ENCODE measurements around the gene TP73. TPM values are rescaled to one million over a fixed set of nuclear protein-coding genes. Genes with fewer than 3 reads are reported as not detected.

TP73 gene
- total RNA-seq, result 3.6 TPM
- long read RNA-seq, partial matches to known transcripts, result 0 of 3 reads
- long read RNA-seq, other reads (novel, unspliced or antisense), result 3 of 3 reads

DNA sequence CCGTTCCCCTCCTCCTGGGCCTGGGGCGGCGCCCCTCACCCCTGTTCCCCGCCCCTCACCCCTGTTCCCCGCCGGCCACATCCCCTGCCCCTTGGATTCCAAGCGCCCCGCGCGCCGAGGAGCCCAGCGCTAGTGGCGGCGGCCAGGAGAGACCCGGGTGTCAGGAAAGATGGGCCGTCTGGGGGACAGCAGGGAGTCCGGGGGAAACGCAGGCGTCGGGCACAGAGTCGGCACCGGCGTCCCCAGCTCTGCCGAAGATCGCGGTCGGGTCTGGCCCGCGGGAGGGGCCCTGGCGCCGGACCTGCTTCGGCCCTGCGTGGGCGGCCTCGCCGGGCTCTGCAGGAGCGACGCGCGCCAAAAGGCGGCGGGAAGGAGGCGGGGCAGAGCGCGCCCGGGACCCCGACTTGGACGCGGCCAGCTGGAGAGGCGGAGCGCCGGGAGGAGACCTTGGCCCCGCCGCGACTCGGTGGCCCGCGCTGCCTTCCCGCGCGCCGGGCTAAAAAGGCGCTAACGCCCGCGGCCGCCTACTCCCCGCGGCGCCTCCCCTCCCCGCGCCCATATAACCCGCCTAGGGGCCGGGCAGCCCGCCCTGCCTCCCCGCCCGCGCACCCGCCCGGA is at the start of gene TP73:
Gene TP73, plus strand, starts transcription at position 587 of the 618 bp plus-strand sequence. CDS start 29,850 bp downstream, outside the sequence.
- DNase-seq (no peak), ATAC-seq (peak; percentile 3 to 33)
- TF ChIP-seq, protein P1, sequence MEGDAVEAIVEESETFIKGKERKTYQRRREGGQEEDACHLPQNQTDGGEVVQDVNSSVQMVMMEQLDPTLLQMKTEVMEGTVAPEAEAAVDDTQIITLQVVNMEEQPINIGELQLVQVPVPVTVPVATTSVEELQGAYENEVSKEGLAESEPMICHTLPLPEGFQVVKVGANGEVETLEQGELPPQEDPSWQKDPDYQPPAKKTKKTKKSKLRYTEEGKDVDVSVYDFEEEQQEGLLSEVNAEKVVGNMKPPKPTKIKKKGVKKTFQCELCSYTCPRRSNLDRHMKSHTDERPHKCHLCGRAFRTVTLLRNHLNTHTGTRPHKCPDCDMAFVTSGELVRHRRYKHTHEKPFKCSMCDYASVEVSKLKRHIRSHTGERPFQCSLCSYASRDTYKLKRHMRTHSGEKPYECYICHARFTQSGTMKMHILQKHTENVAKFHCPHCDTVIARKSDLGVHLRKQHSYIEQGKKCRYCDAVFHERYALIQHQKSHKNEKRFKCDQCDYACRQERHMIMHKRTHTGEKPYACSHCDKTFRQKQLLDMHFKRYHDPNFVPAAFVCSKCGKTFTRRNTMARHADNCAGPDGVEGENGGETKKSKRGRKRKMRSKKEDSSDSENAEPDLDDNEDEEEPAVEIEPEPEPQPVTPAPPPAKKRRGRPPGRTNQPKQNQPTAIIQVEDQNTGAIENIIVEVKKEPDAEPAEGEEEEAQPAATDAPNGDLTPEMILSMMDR (IDR thresholded peaks at IDR 0.05), result no peak
- Histone ChIP-seq H3K4me3 (peak within 1 kb of the TSS; percentile 87), H3K27ac (no peak within 1 kb of the TSS), H3K27me3 (ENCODE audit: low read depth) (peaks cover 57% of the 10 kb centered on the region), H3K9me3 (no peaks in the 10 kb centered on the region), H3K36me3 (peaks cover 10% of the 10 kb centered on the region), H3K4me1 (peaks cover 40% of the 10 kb centered on the region)
- intact Hi-C loops (cut with DNase I), result no loop called here

DNA sequence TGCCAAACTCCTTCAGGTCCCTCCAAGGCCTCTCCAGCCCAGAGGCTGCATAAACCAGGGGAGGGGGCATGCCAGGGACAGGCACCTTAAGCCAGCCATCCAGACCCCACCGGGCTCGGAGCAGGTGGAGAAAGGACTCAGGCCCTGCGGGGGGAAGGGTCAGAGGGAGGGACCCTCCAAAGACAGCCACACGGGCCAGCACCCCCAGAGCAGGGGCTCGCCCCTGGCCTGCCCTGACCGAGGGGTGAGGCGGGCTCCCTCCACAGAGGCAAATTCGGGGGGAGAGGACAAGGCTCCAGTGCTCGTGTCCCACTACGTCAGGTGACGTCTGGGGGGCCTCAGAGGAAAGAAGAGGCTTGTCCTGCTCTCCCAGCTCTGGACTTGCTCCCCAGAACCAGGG is 49.2 kb upstream of the TP73 start:
- no peak for DNase-seq
- Histone ChIP-seq H3K4me3 (no peak overlapping the region), H3K9me3 (no peaks in the 10 kb centered on the region), H3K4me1 (peaks cover 34% of the 10 kb centered on the region), H3K27ac (no peak overlapping the region), H3K27me3 (ENCODE audit: low read depth) (no peaks in the 10 kb centered on the region), H3K36me3 (no peaks in the 10 kb centered on the region)
- TF ChIP-seq, protein P1 (IDR thresholded peaks at IDR 0.05), result no peak
- intact Hi-C loops (cut with DNase I), result no loop called here
- no peak for ATAC-seq

DNA sequence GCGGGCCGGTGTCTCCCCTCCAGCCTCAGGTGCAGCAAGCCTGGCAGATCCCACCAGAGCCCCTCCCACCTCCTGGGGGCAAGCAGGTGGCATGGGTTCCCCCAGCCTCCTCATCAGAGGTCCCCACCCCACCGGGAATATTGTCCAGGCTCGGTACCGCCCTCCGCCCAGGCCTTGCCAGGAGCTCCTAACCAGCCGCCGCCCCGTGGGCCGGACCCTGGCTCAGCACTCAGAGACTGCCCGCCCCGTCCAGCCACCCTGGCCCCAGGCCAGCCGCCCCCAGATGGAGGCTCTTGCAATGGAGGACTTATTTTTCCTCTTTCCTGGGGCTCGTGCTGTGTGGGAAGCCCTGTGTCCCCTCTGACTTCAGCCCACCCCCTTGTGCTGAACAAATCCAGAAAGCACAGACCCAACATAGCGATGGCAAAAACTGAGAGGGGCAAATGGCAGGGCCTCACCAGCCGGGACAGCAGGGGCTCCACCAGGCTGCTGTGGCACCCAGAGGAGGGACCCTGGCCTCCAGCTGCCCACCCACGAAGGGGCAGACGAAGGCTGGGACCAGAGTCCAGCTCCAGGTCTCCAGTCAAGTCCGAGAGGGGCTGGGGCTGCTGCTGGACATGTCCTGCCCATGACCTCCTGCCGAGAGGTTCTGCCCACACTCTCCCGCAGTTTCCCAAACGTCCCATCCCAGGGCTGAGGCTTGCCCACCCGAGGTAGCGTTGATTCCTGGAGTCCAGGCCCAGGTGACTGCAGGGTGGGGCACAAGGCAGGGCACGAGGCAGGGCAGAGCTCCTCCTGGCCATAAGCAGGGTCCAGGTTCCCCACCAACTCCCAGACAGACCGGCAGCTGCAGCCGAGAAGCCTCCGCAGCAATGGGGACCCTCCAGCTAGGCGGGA is 48.5 kb upstream of the TP73 start:
- no peaks in the 10 kb centered on the region for H3K36me3 ChIP-seq
- no peak for DNase-seq
- peaks cover 27% of the 10 kb centered on the region for H3K4me1 ChIP-seq
- intact Hi-C loops (cut with DNase I), result no loop called here
- H3K9me3 ChIP-seq, result no peaks in the 10 kb centered on the region
- no peak for ATAC-seq
- no peak overlapping the region for H3K4me3 ChIP-seq
- H3K27me3 ChIP-seq (ENCODE audit: low read depth), result no peaks in the 10 kb centered on the region
- H3K27ac ChIP-seq, result no peak overlapping the region
- TF ChIP-seq, protein P1 (IDR thresholded peaks at IDR 0.05), result no peak

DNA sequence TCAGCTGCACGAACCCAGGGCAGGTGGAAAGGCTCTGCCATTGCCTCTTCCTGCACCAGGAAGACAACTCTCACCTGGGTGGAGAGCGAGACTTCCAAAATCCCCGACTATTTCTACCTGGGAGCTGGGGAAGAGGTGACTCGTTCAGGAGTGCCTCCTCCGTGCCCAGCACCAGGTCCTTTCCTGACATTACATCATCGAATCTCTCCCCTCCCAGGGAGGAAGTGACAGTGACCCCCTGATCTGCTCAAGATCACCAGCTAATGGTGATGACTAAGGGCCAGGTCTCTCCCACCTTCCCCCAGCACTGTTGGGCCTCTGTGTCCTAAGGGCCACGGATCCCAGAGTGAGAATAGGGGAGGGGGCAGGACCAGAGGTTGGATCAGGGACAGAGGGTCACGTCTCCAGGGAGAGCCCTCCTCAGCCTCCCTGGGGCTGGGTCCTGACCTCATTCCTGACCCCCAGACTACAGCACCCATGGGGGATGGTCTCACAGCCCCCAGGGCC is 47.8 kb upstream of the TP73 start:
- ATAC-seq, result no peak

More for the DNA sequence above, 47.8 kb upstream of the TP73 start:
- TF ChIP-seq, protein P1 (IDR thresholded peaks at IDR 0.05), result no peak
- Histone ChIP-seq H3K4me3 (no peak overlapping the region), H3K27ac (no peak overlapping the region), H3K4me1 (peaks cover 27% of the 10 kb centered on the region), H3K27me3 (ENCODE audit: low read depth) (no peaks in the 10 kb centered on the region), H3K9me3 (no peaks in the 10 kb centered on the region), H3K36me3 (no peaks in the 10 kb centered on the region)
- intact Hi-C loops (cut with DNase I), result no loop called here
- no peak for DNase-seq

Measured in lower lobe of right lung (tissue), 2 donors.